ENCODE results near the gene RARA.

The RARA gene

DNA sequence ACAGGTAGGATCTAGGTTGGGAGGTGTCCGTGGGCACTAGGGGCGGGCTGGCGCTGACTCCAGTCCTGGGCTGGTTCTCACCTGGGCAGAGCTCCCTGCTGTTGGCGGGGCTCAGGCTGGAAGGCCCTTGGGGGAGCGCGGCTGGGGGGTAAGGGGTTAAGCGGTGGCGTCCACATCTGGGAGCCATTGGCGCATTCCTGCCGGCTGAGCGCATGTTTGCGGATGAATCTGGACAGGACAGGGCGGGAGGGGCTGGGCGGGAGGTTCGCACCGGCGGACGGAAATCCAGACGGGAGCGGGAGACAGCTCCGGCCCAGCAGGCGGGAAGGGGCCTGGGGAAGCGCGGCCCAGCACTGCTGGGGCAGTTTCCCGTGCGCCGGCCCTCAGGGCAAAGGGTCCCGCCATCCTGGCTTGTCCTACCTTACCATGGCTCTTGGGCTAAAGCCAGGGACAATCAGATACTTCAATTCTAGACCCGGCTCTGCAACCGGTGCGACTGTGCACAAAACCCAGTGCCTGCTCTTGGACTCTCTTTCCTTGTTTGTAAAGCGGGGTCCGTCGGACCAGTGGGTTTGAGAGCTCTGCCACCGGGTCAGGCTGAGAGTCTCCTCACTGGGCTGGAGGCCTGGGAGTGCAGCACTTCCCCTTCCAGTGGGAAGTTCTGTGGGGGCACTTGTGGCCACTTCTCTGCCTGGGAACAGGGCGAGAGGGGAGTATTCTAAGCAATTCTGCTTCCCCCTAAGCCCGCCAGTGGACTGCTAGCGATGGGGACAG, 7.8 kb downstream of the RARA start (continued):
- no peak for TF ChIP-seq ZNF623 (tag by site-specific recombination; IDR thresholded peaks at IDR 0.05)
- no peak for TF ChIP-seq BCL6B (tag by site-specific recombination; IDR thresholded peaks at IDR 0.05)
- TF ChIP-seq ZNF37A (tag by site-specific recombination; IDR thresholded peaks at IDR 0.05), result no peak
- 0 out of 2 replicates have a peak, but pooled peaks have one; percentile 14 for TF ChIP-seq ZSCAN30 (tag by site-specific recombination; IDR thresholded peaks at IDR 0.05)
- TF ChIP-seq KLF16 (tag by site-specific recombination; IDR thresholded peaks at IDR 0.05), result peak; percentile 55; the same call in 1 of the 2 replicates
- peak; percentile 49; the same call in 1 of the 2 replicates for TF ChIP-seq OSR2 (tag by site-specific recombination; IDR thresholded peaks at IDR 0.05)
- TF ChIP-seq, protein P1, sequence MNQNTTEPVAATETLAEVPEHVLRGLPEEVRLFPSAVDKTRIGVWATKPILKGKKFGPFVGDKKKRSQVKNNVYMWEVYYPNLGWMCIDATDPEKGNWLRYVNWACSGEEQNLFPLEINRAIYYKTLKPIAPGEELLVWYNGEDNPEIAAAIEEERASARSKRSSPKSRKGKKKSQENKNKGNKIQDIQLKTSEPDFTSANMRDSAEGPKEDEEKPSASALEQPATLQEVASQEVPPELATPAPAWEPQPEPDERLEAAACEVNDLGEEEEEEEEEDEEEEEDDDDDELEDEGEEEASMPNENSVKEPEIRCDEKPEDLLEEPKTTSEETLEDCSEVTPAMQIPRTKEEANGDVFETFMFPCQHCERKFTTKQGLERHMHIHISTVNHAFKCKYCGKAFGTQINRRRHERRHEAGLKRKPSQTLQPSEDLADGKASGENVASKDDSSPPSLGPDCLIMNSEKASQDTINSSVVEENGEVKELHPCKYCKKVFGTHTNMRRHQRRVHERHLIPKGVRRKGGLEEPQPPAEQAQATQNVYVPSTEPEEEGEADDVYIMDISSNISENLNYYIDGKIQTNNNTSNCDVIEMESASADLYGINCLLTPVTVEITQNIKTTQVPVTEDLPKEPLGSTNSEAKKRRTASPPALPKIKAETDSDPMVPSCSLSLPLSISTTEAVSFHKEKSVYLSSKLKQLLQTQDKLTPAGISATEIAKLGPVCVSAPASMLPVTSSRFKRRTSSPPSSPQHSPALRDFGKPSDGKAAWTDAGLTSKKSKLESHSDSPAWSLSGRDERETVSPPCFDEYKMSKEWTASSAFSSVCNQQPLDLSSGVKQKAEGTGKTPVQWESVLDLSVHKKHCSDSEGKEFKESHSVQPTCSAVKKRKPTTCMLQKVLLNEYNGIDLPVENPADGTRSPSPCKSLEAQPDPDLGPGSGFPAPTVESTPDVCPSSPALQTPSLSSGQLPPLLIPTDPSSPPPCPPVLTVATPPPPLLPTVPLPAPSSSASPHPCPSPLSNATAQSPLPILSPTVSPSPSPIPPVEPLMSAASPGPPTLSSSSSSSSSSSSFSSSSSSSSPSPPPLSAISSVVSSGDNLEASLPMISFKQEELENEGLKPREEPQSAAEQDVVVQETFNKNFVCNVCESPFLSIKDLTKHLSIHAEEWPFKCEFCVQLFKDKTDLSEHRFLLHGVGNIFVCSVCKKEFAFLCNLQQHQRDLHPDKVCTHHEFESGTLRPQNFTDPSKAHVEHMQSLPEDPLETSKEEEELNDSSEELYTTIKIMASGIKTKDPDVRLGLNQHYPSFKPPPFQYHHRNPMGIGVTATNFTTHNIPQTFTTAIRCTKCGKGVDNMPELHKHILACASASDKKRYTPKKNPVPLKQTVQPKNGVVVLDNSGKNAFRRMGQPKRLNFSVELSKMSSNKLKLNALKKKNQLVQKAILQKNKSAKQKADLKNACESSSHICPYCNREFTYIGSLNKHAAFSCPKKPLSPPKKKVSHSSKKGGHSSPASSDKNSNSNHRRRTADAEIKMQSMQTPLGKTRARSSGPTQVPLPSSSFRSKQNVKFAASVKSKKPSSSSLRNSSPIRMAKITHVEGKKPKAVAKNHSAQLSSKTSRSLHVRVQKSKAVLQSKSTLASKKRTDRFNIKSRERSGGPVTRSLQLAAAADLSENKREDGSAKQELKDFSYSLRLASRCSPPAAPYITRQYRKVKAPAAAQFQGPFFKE (tag by site-specific recombination; IDR thresholded peaks at IDR 0.05; ENCODE audit: borderline replicate concordance), result no peak
- 0 out of 2 replicates have a peak, but pooled peaks have one; percentile 3 for TF ChIP-seq ZNF146 (tag by site-specific recombination; IDR thresholded peaks at IDR 0.05)
- TF ChIP-seq ZNF221 (tag by site-specific recombination; IDR thresholded peaks at IDR 0.05; ENCODE audit: borderline replicate concordance), result no peak
- 0 out of 2 replicates have a peak, but pooled peaks have one; percentile 17 for TF ChIP-seq SCRT1 (tag by site-specific recombination; IDR thresholded peaks at IDR 0.05; ENCODE audit: borderline replicate concordance)
- TF ChIP-seq, protein P2, sequence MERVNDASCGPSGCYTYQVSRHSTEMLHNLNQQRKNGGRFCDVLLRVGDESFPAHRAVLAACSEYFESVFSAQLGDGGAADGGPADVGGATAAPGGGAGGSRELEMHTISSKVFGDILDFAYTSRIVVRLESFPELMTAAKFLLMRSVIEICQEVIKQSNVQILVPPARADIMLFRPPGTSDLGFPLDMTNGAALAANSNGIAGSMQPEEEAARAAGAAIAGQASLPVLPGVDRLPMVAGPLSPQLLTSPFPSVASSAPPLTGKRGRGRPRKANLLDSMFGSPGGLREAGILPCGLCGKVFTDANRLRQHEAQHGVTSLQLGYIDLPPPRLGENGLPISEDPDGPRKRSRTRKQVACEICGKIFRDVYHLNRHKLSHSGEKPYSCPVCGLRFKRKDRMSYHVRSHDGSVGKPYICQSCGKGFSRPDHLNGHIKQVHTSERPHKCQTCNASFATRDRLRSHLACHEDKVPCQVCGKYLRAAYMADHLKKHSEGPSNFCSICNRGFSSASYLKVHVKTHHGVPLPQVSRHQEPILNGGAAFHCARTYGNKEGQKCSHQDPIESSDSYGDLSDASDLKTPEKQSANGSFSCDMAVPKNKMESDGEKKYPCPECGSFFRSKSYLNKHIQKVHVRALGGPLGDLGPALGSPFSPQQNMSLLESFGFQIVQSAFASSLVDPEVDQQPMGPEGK (tag by site-specific recombination; IDR thresholded peaks at IDR 0.05), result peak; percentile 87
- TF ChIP-seq, protein P3, sequence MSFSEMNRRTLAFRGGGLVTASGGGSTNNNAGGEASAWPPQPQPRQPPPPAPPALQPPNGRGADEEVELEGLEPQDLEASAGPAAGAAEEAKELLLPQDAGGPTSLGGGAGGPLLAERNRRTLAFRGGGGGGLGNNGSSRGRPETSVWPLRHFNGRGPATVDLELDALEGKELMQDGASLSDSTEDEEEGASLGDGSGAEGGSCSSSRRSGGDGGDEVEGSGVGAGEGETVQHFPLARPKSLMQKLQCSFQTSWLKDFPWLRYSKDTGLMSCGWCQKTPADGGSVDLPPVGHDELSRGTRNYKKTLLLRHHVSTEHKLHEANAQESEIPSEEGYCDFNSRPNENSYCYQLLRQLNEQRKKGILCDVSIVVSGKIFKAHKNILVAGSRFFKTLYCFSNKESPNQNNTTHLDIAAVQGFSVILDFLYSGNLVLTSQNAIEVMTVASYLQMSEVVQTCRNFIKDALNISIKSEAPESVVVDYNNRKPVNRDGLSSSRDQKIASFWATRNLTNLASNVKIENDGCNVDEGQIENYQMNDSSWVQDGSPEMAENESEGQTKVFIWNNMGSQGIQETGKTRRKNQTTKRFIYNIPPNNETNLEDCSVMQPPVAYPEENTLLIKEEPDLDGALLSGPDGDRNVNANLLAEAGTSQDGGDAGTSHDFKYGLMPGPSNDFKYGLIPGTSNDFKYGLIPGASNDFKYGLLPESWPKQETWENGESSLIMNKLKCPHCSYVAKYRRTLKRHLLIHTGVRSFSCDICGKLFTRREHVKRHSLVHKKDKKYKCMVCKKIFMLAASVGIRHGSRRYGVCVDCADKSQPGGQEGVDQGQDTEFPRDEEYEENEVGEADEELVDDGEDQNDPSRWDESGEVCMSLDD (tag by site-specific recombination; IDR thresholded peaks at IDR 0.05), result no peak
- no peak for TF ChIP-seq ZNF292 (tag by site-specific recombination; IDR thresholded peaks at IDR 0.05; ENCODE audit: borderline replicate concordance, low read depth)
- TF ChIP-seq ZXDB (tag by site-specific recombination; IDR thresholded peaks at IDR 0.05), result peak; percentile 37; the same call in 1 of the 2 replicates
- TF ChIP-seq FEZF1 (tag by site-specific recombination; IDR thresholded peaks at IDR 0.05), result no peak
- no peak; the same call in 1 of the 2 replicates for TF ChIP-seq ZBTB20 (tag by site-specific recombination; IDR thresholded peaks at IDR 0.05)
- peak; percentile 47; the same call in 1 of the 2 replicates for TF ChIP-seq ZNF501 (tag by site-specific recombination; IDR thresholded peaks at IDR 0.05)
- TF ChIP-seq ZNF791 (tag by site-specific recombination; IDR thresholded peaks at IDR 0.05), result no peak
- TF ChIP-seq ZNF350 (tag by site-specific recombination; IDR thresholded peaks at IDR 0.05), result no peak
- TF ChIP-seq ZNF148 (tag by site-specific recombination; IDR thresholded peaks at IDR 0.05; ENCODE audit: borderline replicate concordance), result no peak
- no peak for TF ChIP-seq ZNF426 (tag by site-specific recombination; IDR thresholded peaks at IDR 0.05)
- no peak for TF ChIP-seq MZF1 (tag by site-specific recombination; IDR thresholded peaks at IDR 0.05; ENCODE audit: borderline replicate concordance)
- TF ChIP-seq ZNF473 (tag by site-specific recombination; IDR thresholded peaks at IDR 0.05), result no peak
- no peak for TF ChIP-seq ZNF677 (tag by site-specific recombination; IDR thresholded peaks at IDR 0.05)
- TF ChIP-seq ZBTB7A (tag by site-specific recombination; IDR thresholded peaks at IDR 0.05; ENCODE audit: low read depth), result no peak; the same call in 1 of the 2 replicates
